HCT116 (cell line): ENCODE measurements around the gene RIPK3. TPM values are rescaled to one million over a fixed set of nuclear protein-coding genes. Genes with fewer than 3 reads are reported as not detected.

Experiments used
- ATAC-seq: fragments of 200-7000 bp; cut with Tn5 transposase; 2 replicates; pipeline ENCODE4 v1.9.1; 2020; ENCODE audit warnings: mild to moderate bottlenecking, moderate library complexity
- BruUV-seq: library from RNA; stranded (reverse); fragments of 400-500 nt; replicated peaks from 2 replicates; lab custom pipeline; 2021; lab: Mats Ljungman, UMichigan
- CTCF ChIA-PET: fragments of 300-600 bp; sonication (Branson Sonifier 250); formaldehyde crosslinking; loops from one replicate; lab custom pipeline; 2021; ENCODE audit warnings: antibody characterized with exemption; lab: Charles Lee
- POLR2A ChIA-PET: fragments of 300-600, 350-600 bp; sonication (Branson Sonifier 250); formaldehyde crosslinking; loops from one replicate; lab custom pipeline; 2021; ENCODE audit warnings: antibody characterized with exemption; lab: Charles Lee
- RAD21 ChIA-PET, 2 experiments: fragments of 300-600 bp; sonication (Branson Sonifier 250); formaldehyde crosslinking; loops; one replicate each; lab custom pipeline; 2023; ENCODE audit warnings: low total read pairs in 2 of 2; ENCODE audit not compliant: uncharacterized antibody in 2 of 2, unreplicated experiment in 2 of 2, low non-redundant PET in 1 of 2; lab: Charles Lee
- DNase-seq: peaks from one replicate; pipeline ENCODE4 v3.0.0-alpha.2; 2010; ENCODE audit warnings: low read depth, low spot score
- H2AFZ ChIP-seq: fragments of 200-600 bp; shearing (Covaris generic), sonication (generic); 2 replicates; pipeline ENCODE4 v1.6.1; 2017; ENCODE audit warnings: low read depth, mixed run types, mixed read lengths, antibody characterized with exemption, low read length; ENCODE audit not compliant: poor library complexity, severe bottlenecking
- H3K27ac ChIP-seq: 2 replicates; pipeline ENCODE4 v1.5.1; 2012; ENCODE audit warnings: low read depth, low read length
- H3K27me3 ChIP-seq: fragments of 200-600 bp; sonication (generic); 2 replicates; pipeline ENCODE4 v1.6.1; 2016; ENCODE audit warnings: mixed run types, low read length, mixed read lengths; ENCODE audit not compliant: insufficient read depth
- H3K36me3 ChIP-seq, 2 experiments: fragments of 200-500 bp in 1 of 2; fragments of 200-600 bp in 1 of 2; sonication (Bioruptor generic) in 1 of 2; sonication (generic) in 1 of 2; 2 replicates each; pipeline versions ENCODE4 v1.5.1 to v1.6.1; 2014 to 2016; ENCODE audit warnings: low read length in 2 of 2, inconsistent platforms in 1 of 2, mixed read lengths in 1 of 2, mixed run types in 1 of 2; ENCODE audit not compliant: insufficient read depth in 2 of 2, control insufficient read depth in 1 of 2
- H3K4me1 ChIP-seq, 2 experiments: fragments of 200-600 bp in 1 of 2; sonication (generic) in 1 of 2; 2 replicates each; pipeline versions ENCODE4 v1.5.1 to v1.6.1; 2012 to 2017; ENCODE audit warnings: low read length in 2 of 2, inconsistent platforms in 1 of 2, mild to moderate bottlenecking in 1 of 2, mixed read lengths in 1 of 2, mixed run types in 1 of 2, moderate library complexity in 1 of 2; ENCODE audit not compliant: insufficient read depth in 2 of 2, control insufficient read depth in 1 of 2
- H3K4me2 ChIP-seq: fragments of 200-600 bp; sonication (generic); 2 replicates; pipeline ENCODE4 v1.6.1; 2017; ENCODE audit warnings: mixed run types, low read length, mixed read lengths
- H3K4me3 ChIP-seq, 2 experiments: fragments of 200-600 bp in 1 of 2; sonication (generic) in 1 of 2; replicated peaks in 1 of 2; 2 replicates each; pipeline ENCODE4 v1.5.1; 2011 to 2016; ENCODE audit warnings: low read length in 2 of 2, control low read depth in 1 of 2, low read depth in 1 of 2, mild to moderate bottlenecking in 1 of 2, mixed read lengths in 1 of 2, mixed run types in 1 of 2
- H3K79me2 ChIP-seq: fragments of 200-600 bp; sonication (generic); 2 replicates; pipeline ENCODE4 v1.6.1; 2017; ENCODE audit warnings: mild to moderate bottlenecking, mixed run types, low read length, moderate library complexity, mixed read lengths; ENCODE audit not compliant: insufficient read depth
- H3K9ac ChIP-seq: fragments of 200-600 bp; sonication (generic); 2 replicates; pipeline ENCODE4 v1.6.1; 2016; ENCODE audit warnings: low read length, mixed read lengths
- H3K9me2 ChIP-seq: fragments of 200-600 bp; sonication (generic), shearing (Covaris generic); 2 replicates; pipeline ENCODE4 v1.6.1; 2017; ENCODE audit warnings: mixed run types, mild to moderate bottlenecking, moderate library complexity; ENCODE audit not compliant: insufficient read depth
- H3K9me3 ChIP-seq, 2 experiments: fragments of 200-500 bp in 1 of 2; fragments of 200-600 bp in 1 of 2; sonication (Bioruptor generic) in 1 of 2; sonication (generic) in 1 of 2; 2 replicates each; pipeline ENCODE4 v1.6.1; 2014 to 2017; ENCODE audit warnings: low read length in 2 of 2, mixed read lengths in 2 of 2, inconsistent platforms in 1 of 2, low read depth in 1 of 2, mild to moderate bottlenecking in 1 of 2, mixed run types in 1 of 2, moderate library complexity in 1 of 2; ENCODE audit not compliant: control insufficient read depth in 1 of 2, insufficient read depth in 1 of 2
- H4K20me1 ChIP-seq: fragments of 200-600 bp; sonication (generic), shearing (Covaris generic); 2 replicates; pipeline ENCODE4 v1.6.1; 2017; ENCODE audit warnings: mixed run types, mild to moderate bottlenecking, moderate library complexity; ENCODE audit not compliant: insufficient read depth
- CBX3 ChIP-seq: IDR thresholded peaks from 2 replicates; pipeline ENCODE4 v1.6.1; 2012; ENCODE audit warnings: low read depth
- CEBPB ChIP-seq: IDR thresholded peaks from 2 replicates; pipeline ENCODE4 v1.6.1; 2012; ENCODE audit warnings: low read depth
- EGR1 ChIP-seq: IDR thresholded peaks from 2 replicates; pipeline ENCODE4 v1.6.1; 2012; ENCODE audit warnings: low read depth
- FOSL1 ChIP-seq: IDR thresholded peaks from 2 replicates; pipeline ENCODE4 v1.6.1; 2012; ENCODE audit warnings: low read depth
- POLR2A ChIP-seq: IDR thresholded peaks from 2 replicates; pipeline ENCODE4 v1.7.0; 2011; ENCODE audit warnings: borderline replicate concordance; ENCODE audit not compliant: insufficient read depth, insufficient read length; ENCODE audit errors: extremely low read depth
- POLR2AphosphoS5 ChIP-seq: IDR thresholded peaks from 2 replicates; pipeline ENCODE4 v1.6.1; 2011; ENCODE audit warnings: mild to moderate bottlenecking, low read depth, low read length, moderate library complexity
- SIN3A ChIP-seq: IDR thresholded peaks from 2 replicates; pipeline ENCODE4 v1.6.1; 2012; ENCODE audit warnings: low read depth
- SP1 ChIP-seq: IDR thresholded peaks from 2 replicates; pipeline ENCODE4 v1.6.1; 2012; ENCODE audit warnings: low read depth
- SRF ChIP-seq: IDR thresholded peaks from 2 replicates; pipeline ENCODE4 v1.6.1; 2012; ENCODE audit warnings: low read depth
- TCF7L2 ChIP-seq: IDR thresholded peaks from 2 replicates; pipeline ENCODE4 v1.7.0; 2011; ENCODE audit warnings: borderline replicate concordance, inconsistent platforms; ENCODE audit not compliant: insufficient read depth, insufficient read length; ENCODE audit errors: extremely low read depth
- YY1 ChIP-seq: IDR thresholded peaks from 2 replicates; pipeline ENCODE4 v1.6.1; 2011; ENCODE audit warnings: low read length, low read depth, moderate library complexity, mild to moderate bottlenecking; ENCODE audit not compliant: insufficient replicate concordance; ENCODE audit errors: extremely low read depth
- ZFX ChIP-seq: fragments of 450-650 bp; IDR thresholded peaks from 2 replicates; pipeline ENCODE4 v1.6.1; 2017
- intact Hi-C: fragments of 100-400 bp; cut with micrococcal nuclease; formaldehyde crosslinking; loops from 2 replicates; pipeline ENCODE4 v1.10.0; 2022
- total RNA-seq: library from RNA; stranded (reverse); gene quantifications from one replicate; pipeline ENCODE4 v1.2.1, GENCODE V29; 2021; ENCODE audit not compliant: unreplicated experiment
- TF ChIP-seq, protein P1 (sequence below): IDR thresholded peaks from 2 replicates; pipeline ENCODE4 v1.6.1; 2012; ENCODE audit warnings: low read depth
- TF ChIP-seq, protein P2 (sequence below): IDR thresholded peaks from 2 replicates; pipeline ENCODE4 v1.6.1; 2012
- TF ChIP-seq, protein P3 (sequence below), 3 experiments: fragments of 200-600 bp in 1 of 3; sonication (generic) in 1 of 3; IDR thresholded peaks in 2 of 3; conservative IDR thresholded peaks in 1 of 3; 2 replicates each; pipeline ENCODE4 v1.5.1; 2012 to 2017; ENCODE audit warnings: low read depth in 2 of 3, low read length in 2 of 3, antibody characterized with exemption in 1 of 3, borderline replicate concordance in 1 of 3, control low read depth in 1 of 3, mild to moderate bottlenecking in 1 of 3, mixed read lengths in 1 of 3, mixed run types in 1 of 3, moderate library complexity in 1 of 3; ENCODE audit not compliant: insufficient read depth in 1 of 3

The RIPK3 gene
- total RNA-seq, 1 experiment from 2014 or later, result not detected

DNA sequence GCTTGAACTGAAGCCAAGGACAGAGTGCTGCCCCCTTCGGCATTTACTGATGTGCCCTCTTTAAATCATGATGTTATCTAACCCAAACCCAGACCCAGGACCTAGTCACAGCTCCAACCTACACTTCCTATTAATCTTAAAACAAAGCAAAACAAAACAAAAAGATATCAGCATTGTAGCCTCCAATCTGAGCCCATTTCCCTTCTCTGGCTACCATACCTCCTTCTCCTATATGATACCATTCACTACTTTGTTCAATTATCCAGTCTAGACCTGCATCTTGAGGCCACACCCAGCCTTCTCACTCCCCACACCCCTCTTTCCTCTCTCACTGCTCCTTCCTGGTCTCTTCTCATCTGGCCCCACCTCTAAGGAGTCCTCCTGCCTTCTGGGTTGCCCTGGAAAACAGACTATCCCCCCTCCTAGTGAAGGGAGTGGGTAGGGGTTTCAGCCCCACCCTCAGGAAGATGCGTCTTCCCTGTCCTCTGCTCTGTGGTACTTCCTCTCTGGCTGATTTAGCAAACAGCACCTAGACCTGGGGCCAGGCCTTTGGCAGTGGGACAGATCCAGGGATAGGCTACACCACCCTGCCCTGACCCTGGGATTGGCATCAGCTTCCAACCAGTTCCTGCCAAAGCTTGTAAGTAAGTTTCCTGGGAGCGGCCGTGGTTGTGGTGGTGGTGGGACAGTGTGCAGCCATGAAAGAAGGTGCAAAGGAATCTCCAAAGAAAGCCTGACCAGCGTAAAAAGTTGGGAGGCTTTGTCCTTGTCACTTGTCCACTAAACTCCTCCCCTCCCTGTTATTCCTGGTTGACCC, 25.2 kb downstream of the RIPK3 start:
- TF ChIP-seq, protein P1, sequence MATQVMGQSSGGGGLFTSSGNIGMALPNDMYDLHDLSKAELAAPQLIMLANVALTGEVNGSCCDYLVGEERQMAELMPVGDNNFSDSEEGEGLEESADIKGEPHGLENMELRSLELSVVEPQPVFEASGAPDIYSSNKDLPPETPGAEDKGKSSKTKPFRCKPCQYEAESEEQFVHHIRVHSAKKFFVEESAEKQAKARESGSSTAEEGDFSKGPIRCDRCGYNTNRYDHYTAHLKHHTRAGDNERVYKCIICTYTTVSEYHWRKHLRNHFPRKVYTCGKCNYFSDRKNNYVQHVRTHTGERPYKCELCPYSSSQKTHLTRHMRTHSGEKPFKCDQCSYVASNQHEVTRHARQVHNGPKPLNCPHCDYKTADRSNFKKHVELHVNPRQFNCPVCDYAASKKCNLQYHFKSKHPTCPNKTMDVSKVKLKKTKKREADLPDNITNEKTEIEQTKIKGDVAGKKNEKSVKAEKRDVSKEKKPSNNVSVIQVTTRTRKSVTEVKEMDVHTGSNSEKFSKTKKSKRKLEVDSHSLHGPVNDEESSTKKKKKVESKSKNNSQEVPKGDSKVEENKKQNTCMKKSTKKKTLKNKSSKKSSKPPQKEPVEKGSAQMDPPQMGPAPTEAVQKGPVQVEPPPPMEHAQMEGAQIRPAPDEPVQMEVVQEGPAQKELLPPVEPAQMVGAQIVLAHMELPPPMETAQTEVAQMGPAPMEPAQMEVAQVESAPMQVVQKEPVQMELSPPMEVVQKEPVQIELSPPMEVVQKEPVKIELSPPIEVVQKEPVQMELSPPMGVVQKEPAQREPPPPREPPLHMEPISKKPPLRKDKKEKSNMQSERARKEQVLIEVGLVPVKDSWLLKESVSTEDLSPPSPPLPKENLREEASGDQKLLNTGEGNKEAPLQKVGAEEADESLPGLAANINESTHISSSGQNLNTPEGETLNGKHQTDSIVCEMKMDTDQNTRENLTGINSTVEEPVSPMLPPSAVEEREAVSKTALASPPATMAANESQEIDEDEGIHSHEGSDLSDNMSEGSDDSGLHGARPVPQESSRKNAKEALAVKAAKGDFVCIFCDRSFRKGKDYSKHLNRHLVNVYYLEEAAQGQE, result no peak
- TF ChIP-seq POLR2A, result no peak
- no peak for TF ChIP-seq POLR2AphosphoS5
- TF ChIP-seq CBX3, result no peak
- no peak for TF ChIP-seq FOSL1
- no peak for TF ChIP-seq CEBPB
- TF ChIP-seq EGR1, result no peak
- no peak for TF ChIP-seq SRF
- no peak for TF ChIP-seq TCF7L2
- no peak for TF ChIP-seq YY1
- no peak for TF ChIP-seq SP1
- no peak for TF ChIP-seq SIN3A
- TF ChIP-seq, protein P2, sequence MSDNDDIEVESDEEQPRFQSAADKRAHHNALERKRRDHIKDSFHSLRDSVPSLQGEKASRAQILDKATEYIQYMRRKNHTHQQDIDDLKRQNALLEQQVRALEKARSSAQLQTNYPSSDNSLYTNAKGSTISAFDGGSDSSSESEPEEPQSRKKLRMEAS, result no peak
- TF ChIP-seq, protein P3, sequence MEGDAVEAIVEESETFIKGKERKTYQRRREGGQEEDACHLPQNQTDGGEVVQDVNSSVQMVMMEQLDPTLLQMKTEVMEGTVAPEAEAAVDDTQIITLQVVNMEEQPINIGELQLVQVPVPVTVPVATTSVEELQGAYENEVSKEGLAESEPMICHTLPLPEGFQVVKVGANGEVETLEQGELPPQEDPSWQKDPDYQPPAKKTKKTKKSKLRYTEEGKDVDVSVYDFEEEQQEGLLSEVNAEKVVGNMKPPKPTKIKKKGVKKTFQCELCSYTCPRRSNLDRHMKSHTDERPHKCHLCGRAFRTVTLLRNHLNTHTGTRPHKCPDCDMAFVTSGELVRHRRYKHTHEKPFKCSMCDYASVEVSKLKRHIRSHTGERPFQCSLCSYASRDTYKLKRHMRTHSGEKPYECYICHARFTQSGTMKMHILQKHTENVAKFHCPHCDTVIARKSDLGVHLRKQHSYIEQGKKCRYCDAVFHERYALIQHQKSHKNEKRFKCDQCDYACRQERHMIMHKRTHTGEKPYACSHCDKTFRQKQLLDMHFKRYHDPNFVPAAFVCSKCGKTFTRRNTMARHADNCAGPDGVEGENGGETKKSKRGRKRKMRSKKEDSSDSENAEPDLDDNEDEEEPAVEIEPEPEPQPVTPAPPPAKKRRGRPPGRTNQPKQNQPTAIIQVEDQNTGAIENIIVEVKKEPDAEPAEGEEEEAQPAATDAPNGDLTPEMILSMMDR (IDR thresholded peaks at IDR 0.05 in 2 of 3, conservative IDR thresholded peaks at IDR 0.05 in 1 of 3; ENCODE audit: borderline replicate concordance in 1 of 3, insufficient read depth in 1 of 3, low read depth in 2 of 3, low read length in 2 of 3), result no peak
- TF ChIP-seq ZFX, result no peak
- POLR2A ChIA-PET, result no interaction called here
- Histone ChIP-seq H4K20me1 (no peaks in the 10 kb centered on the region), H3K4me3 (no peak overlapping the region), H3K9me2 (no peaks in the 10 kb centered on the region), H3K9ac (no peak overlapping the region), H3K4me2 (no peak overlapping the region), H3K27me3 (0 out of 2 replicates have a peak, but pooled peaks cover 4% of the 10 kb centered on the region), H3K9me3 (no peaks in the 10 kb centered on the region), H3K79me2 (no peaks in the 10 kb centered on the region), H3K36me3 (no peaks in the 10 kb centered on the region; a peak in 1 of 4 replicates), H2AFZ (no peak overlapping the region), H3K4me1 (peaks cover 11 to 24% of the 10 kb centered on the region in 2 experiments), H3K27ac (no peak overlapping the region)
- CTCF ChIA-PET, result interaction anchor here (0.8 kb wide), 1 partner anchor 19 kb away, joined by 3 read pairs; no protein-coding TSS in a partner anchor
- no TSS peak for BruUV-seq
- ATAC-seq (no peak), DNase-seq (no peak)
- RAD21 ChIA-PET, result no interaction called here
- intact Hi-C loops, result no loop called here
